Body of pancreas (tissue), 4 donors: Measurements from ENCODE around the gene ADGRF1.

Experiments
- CTCF ChIP-seq, 7 experiments: fragments of 450-650 bp in 4 of 7; fragments of 200-600 bp in 3 of 7; sonication (generic) in 3 of 7; IDR thresholded peaks; one replicate each; pipeline ENCODE4 v1.5.1; 2016 to 2019; ENCODE audit warnings: antibody characterized with exemption in 7 of 7
- POLR2A ChIP-seq, 3 donors: fragments of 450-650 bp; IDR thresholded peaks; one replicate each; pipeline ENCODE4 v1.6.1; 2016; ENCODE audit warnings: antibody characterized with exemption in 3 of 3, mild to moderate bottlenecking in 2 of 3

- no peak for TF ChIP-seq CTCF (IDR thresholded peaks at IDR 0.05)
- TF ChIP-seq POLR2A (IDR thresholded peaks at IDR 0.05): no peak
Measured at GRCh38 chr6:47029865-47030561, 12.1 kb downstream of the ADGRF1 start.
